ENCODE data around the gene RERE. TPM values are rescaled to one million over a fixed set of nuclear protein-coding genes. Genes with fewer than 3 reads are reported as not detected.
"Not testable (repeated sequence)": the region's sequence is repeated elsewhere in the genome, so short reads cannot be mapped to it uniquely, and the experiment has no call there.

RERE gene
- total RNA-seq, 2 donors from 2014 or later = 96.0 to 105 TPM

GRCh38 chr1:8625981-8626898 lies 191.2 kb downstream of the RERE start:
- Histone ChIP-seq H3K36me3 (no peaks in the 10 kb centered on the region), H3K9ac (ENCODE audit: low read depth in 2 of 2, low read length in 2 of 2) (no peak overlapping the region), H3K9me3 (no peaks in the 10 kb centered on the region), H3K27me3 (no peaks in the 10 kb centered on the region), H3K27ac (no peak overlapping the region), H3K4me3 (no peak overlapping the region), H3K4me1 (no peaks in the 10 kb centered on the region)
- TF ChIP-seq CTCF (IDR thresholded peaks at IDR 0.05) = no peak
- intact Hi-C loops (cut with DNase I) = no loop called here
- no peak for DNase-seq

- no peaks in the 10 kb centered on the region for H3K4me1 ChIP-seq
- no peak for TF ChIP-seq CTCF (IDR thresholded peaks at IDR 0.05)
- H3K27me3 ChIP-seq = no peaks in the 10 kb centered on the region
- intact Hi-C loops (cut with DNase I) = no loop called here
- H3K36me3 ChIP-seq = no peaks in the 10 kb centered on the region
- H3K9me3 ChIP-seq = no peaks in the 10 kb centered on the region
- H3K9ac ChIP-seq (ENCODE audit: low read depth in 2 of 2, low read length in 2 of 2) = no peak overlapping the region
- H3K27ac ChIP-seq = no peak overlapping the region
- DNase-seq = no peak
- no peak overlapping the region for H3K4me3 ChIP-seq
Measured at GRCh38 chr1:8625491-8625890, 191.9 kb downstream of the RERE start.

DNA sequence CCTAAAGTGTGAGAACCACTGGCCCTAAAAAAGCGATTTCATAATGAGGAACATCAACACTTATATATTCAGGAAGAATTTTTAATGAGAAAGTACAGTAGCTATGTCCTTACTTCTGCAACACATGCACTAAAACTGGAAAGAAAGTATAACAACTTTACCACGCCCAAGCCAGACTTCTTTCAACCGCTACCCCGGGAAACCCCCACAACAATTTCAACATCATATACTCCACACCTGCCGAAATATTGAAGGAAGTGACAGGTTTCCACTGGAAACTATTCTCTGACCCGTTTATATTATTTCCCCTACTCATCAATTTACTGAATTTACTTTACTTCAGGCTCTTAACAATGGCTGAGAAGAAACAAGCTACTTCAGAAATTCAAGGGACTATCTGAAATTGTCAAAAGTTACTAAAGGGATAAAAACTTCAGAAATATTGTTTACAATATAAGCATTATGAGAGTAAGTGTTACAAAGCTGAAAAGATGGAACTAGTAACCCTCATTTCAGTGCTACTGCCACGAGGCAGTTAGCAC lies 193.7 kb downstream of the RERE start:
- DNase-seq; H3K27me3 ChIP-seq; H3K36me3 ChIP-seq; H3K4me3 ChIP-seq; H3K27ac ChIP-seq; H3K9ac ChIP-seq (ENCODE audit: low read depth in 2 of 2, low read length in 2 of 2); intact Hi-C loops (cut with DNase I); H3K9me3 ChIP-seq; H3K4me1 ChIP-seq: not testable (repeated sequence)

GRCh38 chr1:8621785-8622348 lies 195.6 kb downstream of the RERE start:
- intact Hi-C loops (cut with DNase I); H3K4me1 ChIP-seq; H3K27ac ChIP-seq; H3K36me3 ChIP-seq; DNase-seq; H3K4me3 ChIP-seq; H3K27me3 ChIP-seq; H3K9me3 ChIP-seq; H3K9ac ChIP-seq (ENCODE audit: low read depth in 2 of 2, low read length in 2 of 2): not testable (repeated sequence)

GRCh38 chr1:8621034-8621582 lies 196.3 kb downstream of the RERE start:
- intact Hi-C loops (cut with DNase I); DNase-seq; H3K36me3 ChIP-seq; H3K4me3 ChIP-seq; H3K9ac ChIP-seq (ENCODE audit: low read depth in 2 of 2, low read length in 2 of 2); H3K9me3 ChIP-seq; H3K27ac ChIP-seq; H3K4me1 ChIP-seq; H3K27me3 ChIP-seq: not testable (repeated sequence)

GRCh38 chr1:8619917-8620502 lies 197.4 kb downstream of the RERE start:
- H3K9me3 ChIP-seq; H3K27ac ChIP-seq; H3K4me1 ChIP-seq; intact Hi-C loops (cut with DNase I); H3K27me3 ChIP-seq; H3K4me3 ChIP-seq; H3K36me3 ChIP-seq; DNase-seq; H3K9ac ChIP-seq (ENCODE audit: low read depth in 2 of 2, low read length in 2 of 2): not testable (repeated sequence)

DNA sequence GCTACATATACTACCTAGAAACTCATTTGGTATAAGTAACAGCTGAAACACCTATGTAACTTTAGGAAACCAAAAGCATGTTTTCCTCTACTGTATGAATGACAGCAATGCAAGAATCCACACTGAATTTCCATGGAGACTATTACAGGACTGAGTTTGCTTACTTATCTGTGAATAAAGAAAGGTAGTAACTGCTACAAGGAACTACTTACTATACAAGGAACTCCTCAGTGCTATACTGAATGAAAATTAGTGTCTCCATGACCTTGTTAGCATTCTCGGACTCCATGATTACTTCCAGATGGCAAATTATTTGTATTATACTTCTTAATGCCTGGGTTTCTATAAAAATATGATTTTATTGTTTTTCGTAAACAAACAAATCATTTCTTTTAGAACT lies 198.0 kb downstream of the RERE start:
- H3K4me1 ChIP-seq; H3K4me3 ChIP-seq; H3K27ac ChIP-seq; H3K27me3 ChIP-seq; H3K9me3 ChIP-seq; DNase-seq; H3K36me3 ChIP-seq; H3K9ac ChIP-seq (ENCODE audit: low read depth in 2 of 2, low read length in 2 of 2); intact Hi-C loops (cut with DNase I): not testable (repeated sequence)

GRCh38 chr1:8616791-8617190 lies 200.6 kb downstream of the RERE start:
- H3K27me3 ChIP-seq; intact Hi-C loops (cut with DNase I); H3K9ac ChIP-seq (ENCODE audit: low read depth in 2 of 2, low read length in 2 of 2); H3K9me3 ChIP-seq; H3K4me3 ChIP-seq; H3K36me3 ChIP-seq; DNase-seq; H3K4me1 ChIP-seq; H3K27ac ChIP-seq: not testable (repeated sequence)

- H3K4me1 ChIP-seq; H3K27ac ChIP-seq; H3K4me3 ChIP-seq; H3K9me3 ChIP-seq; H3K36me3 ChIP-seq; H3K27me3 ChIP-seq; intact Hi-C loops (cut with DNase I); H3K9ac ChIP-seq (ENCODE audit: low read depth in 2 of 2, low read length in 2 of 2); DNase-seq: not testable (repeated sequence)
Measured at GRCh38 chr1:8611634-8612515, 205.6 kb downstream of the RERE start.
